IMR-90 (cell line): ENCODE data around the gene GPR153. TPM values are rescaled to one million over a fixed set of nuclear protein-coding genes. Genes with fewer than 3 reads are reported as not detected.

Source experiments
- ATAC-seq: fragments of 200-7000 bp; cut with Tn5 transposase; 2 replicates; pipeline ENCODE4 v1.9.1; 2020; ENCODE audit warnings: low read depth, mild to moderate bottlenecking, moderate library complexity
- BruUV-seq: library from RNA; stranded (reverse); fragments of 400-500 nt; replicated peaks from 2 replicates; lab custom pipeline; 2021; lab: Mats Ljungman, UMichigan
- CTCF ChIA-PET: fragments of 300-600 bp; formaldehyde crosslinking; extraction: SDS; loops from one replicate; lab custom pipeline; 2021; ENCODE audit warnings: antibody characterized with exemption; lab: Yijun Ruan, JAX
- POLR2A ChIA-PET: fragments of 300-600 bp; sonication (Branson Sonifier 250); formaldehyde crosslinking; loops from one replicate; lab custom pipeline; 2022; ENCODE audit warnings: antibody characterized with exemption; ENCODE audit not compliant: unreplicated experiment; lab: Charles Lee
- DNase-seq: peaks from one replicate; pipeline ENCODE4 v3.0.0; 2013
- H2AFZ ChIP-seq: replicated peaks from 2 replicates; pipeline ENCODE3; 2013; ENCODE audit warnings: low read length, mild to moderate bottlenecking; ENCODE audit not compliant: poor library complexity
- H2AK5ac ChIP-seq: 2 replicates; pipeline ENCODE4 v1.6.1; 2013; ENCODE audit warnings: low read depth, low read length, inconsistent platforms
- H2AK9ac ChIP-seq: replicated peaks from 2 replicates; pipeline ENCODE3; 2013; ENCODE audit warnings: mild to moderate bottlenecking, low read depth, low read length, moderate library complexity; ENCODE audit not compliant: poor library complexity
- H2BK120ac ChIP-seq: 2 replicates; pipeline ENCODE4 v1.6.1; 2013; ENCODE audit warnings: low read depth, low read length, inconsistent platforms
- H2BK15ac ChIP-seq: 3 replicates; pipeline ENCODE4 v1.6.1; 2013; ENCODE audit warnings: low read depth, low read length, inconsistent platforms
- H2BK20ac ChIP-seq: 2 replicates; pipeline ENCODE4 v1.6.1; 2013; ENCODE audit warnings: low read depth, mild to moderate bottlenecking, inconsistent platforms, low read length, moderate library complexity
- H2BK5ac ChIP-seq: 2 replicates; pipeline ENCODE4 v1.6.1; 2013; ENCODE audit warnings: mild to moderate bottlenecking, low read depth, low read length, inconsistent platforms; ENCODE audit not compliant: poor library complexity, severe bottlenecking
- H3K14ac ChIP-seq: replicated peaks from 2 replicates; pipeline ENCODE4 v1.6.1; 2013; ENCODE audit warnings: low read depth, low read length, inconsistent platforms
- H3K18ac ChIP-seq: 2 replicates; pipeline ENCODE4 v1.6.1; 2013; ENCODE audit warnings: low read depth, low read length, control low read depth
- H3K23ac ChIP-seq: 2 replicates; pipeline ENCODE4 v1.6.1; 2013; ENCODE audit warnings: low read depth, low read length, inconsistent platforms
- H3K27ac ChIP-seq: 2 replicates; pipeline ENCODE4 v1.5.1; 2013; ENCODE audit warnings: mild to moderate bottlenecking, control low read depth, low read length; ENCODE audit not compliant: insufficient read depth
- H3K27me3 ChIP-seq: 2 replicates; pipeline ENCODE4 v1.6.1; 2013; ENCODE audit warnings: low read length; ENCODE audit not compliant: control insufficient read depth, insufficient read depth
- H3K36me3 ChIP-seq: 2 replicates; pipeline ENCODE4 v1.6.1; 2013; ENCODE audit warnings: low read length, mixed read lengths; ENCODE audit not compliant: control insufficient read depth, insufficient read depth
- H3K4ac ChIP-seq: 2 replicates; pipeline ENCODE4 v1.6.1; 2013; ENCODE audit warnings: low read depth, low read length, inconsistent platforms
- H3K4me1 ChIP-seq: 2 replicates; pipeline ENCODE4 v1.6.1; 2013; ENCODE audit warnings: low read length, mixed read lengths; ENCODE audit not compliant: control insufficient read depth, insufficient read depth
- H3K4me2 ChIP-seq: 2 replicates; pipeline ENCODE4 v1.6.1; 2013; ENCODE audit warnings: low read depth, mild to moderate bottlenecking, control low read depth, low read length, moderate library complexity
- H3K4me3 ChIP-seq: 2 replicates; pipeline ENCODE4 v1.5.1; 2013; ENCODE audit warnings: low read depth, mild to moderate bottlenecking, control low read depth, low read length, moderate library complexity; ENCODE audit not compliant: insufficient read depth
- H3K56ac ChIP-seq: 2 replicates; pipeline ENCODE4 v1.6.1; 2013; ENCODE audit warnings: low read length, inconsistent platforms; ENCODE audit not compliant: insufficient read depth; ENCODE audit errors: extremely low read depth
- H3K79me1 ChIP-seq, 2 experiments: 2 replicates each; pipeline ENCODE4 v1.6.1; 2013; ENCODE audit warnings: low read length in 2 of 2, inconsistent platforms in 1 of 2, low read depth in 1 of 2
- H3K9ac ChIP-seq: 2 replicates; pipeline ENCODE4 v1.6.1; 2013; ENCODE audit warnings: low read depth, low read length, control low read depth
- H3K9me1 ChIP-seq: 2 replicates; pipeline ENCODE4 v1.6.1; 2013; ENCODE audit warnings: low read length, inconsistent platforms; ENCODE audit not compliant: insufficient read depth
- H3K9me3 ChIP-seq: 2 replicates; pipeline ENCODE4 v1.6.1; 2013; ENCODE audit warnings: low read length; ENCODE audit not compliant: control insufficient read depth, insufficient read depth
- H4K20me1 ChIP-seq: 2 replicates; pipeline ENCODE4 v1.6.1; 2013; ENCODE audit warnings: low read length, inconsistent platforms; ENCODE audit not compliant: insufficient read depth
- H4K5ac ChIP-seq: 2 replicates; pipeline ENCODE4 v1.6.1; 2013; ENCODE audit warnings: mild to moderate bottlenecking, low read depth, low read length, control low read depth
- H4K8ac ChIP-seq, 2 experiments: 2 replicates each; pipeline ENCODE4 v1.6.1; 2013; ENCODE audit warnings: low read depth in 2 of 2, low read length in 2 of 2, control low read depth in 1 of 2, inconsistent platforms in 1 of 2
- H4K91ac ChIP-seq: 2 replicates; pipeline ENCODE4 v1.6.1; 2013; ENCODE audit warnings: low read depth, low read length, inconsistent platforms; ENCODE audit not compliant: insufficient read depth
- BHLHE40 ChIP-seq: fragments of 150-350 bp; IDR thresholded peaks from 2 replicates; pipeline ENCODE4 v1.6.1; 2016; ENCODE audit warnings: mild to moderate bottlenecking, low read depth, low read length
- CEBPB ChIP-seq: IDR thresholded peaks from 2 replicates; pipeline ENCODE4 v1.6.1; 2012; ENCODE audit warnings: low read depth, low read length, improper control_type of control experiment
- CHD1 ChIP-seq: IDR thresholded peaks from 2 replicates; pipeline ENCODE4 v1.6.1; 2012; ENCODE audit warnings: low read depth, low read length, improper control_type of control experiment
- CTCF ChIP-seq: conservative IDR thresholded peaks from 2 replicates; pipeline ENCODE4 v1.5.1; 2012; ENCODE audit warnings: mild to moderate bottlenecking, low read depth, low read length, improper control_type of control experiment
- ELK1 ChIP-seq: fragments of 150-350 bp; IDR thresholded peaks from 2 replicates; pipeline ENCODE4 v1.6.1; 2016; ENCODE audit warnings: low read depth, mild to moderate bottlenecking, low read length, moderate library complexity, borderline replicate concordance
- FOS ChIP-seq: fragments of 150-350 bp; IDR thresholded peaks from 2 replicates; pipeline ENCODE4 v1.6.1; 2016; ENCODE audit warnings: low read depth, low read length
- MAFK ChIP-seq: IDR thresholded peaks from 2 replicates; pipeline ENCODE4 v1.6.1; 2012; ENCODE audit warnings: low read depth, low read length, improper control_type of control experiment
- MAZ ChIP-seq: IDR thresholded peaks from 2 replicates; pipeline ENCODE4 v1.6.1; 2012; ENCODE audit warnings: low read depth, mild to moderate bottlenecking, low read length, improper control_type of control experiment, moderate library complexity, borderline replicate concordance
- MXI1 ChIP-seq: IDR thresholded peaks from 2 replicates; pipeline ENCODE4 v1.6.1; 2012; ENCODE audit warnings: low read depth, mild to moderate bottlenecking, low read length, moderate library complexity, borderline replicate concordance
- NFE2L2 ChIP-seq: fragments of 150-350 bp; IDR thresholded peaks from 2 replicates; pipeline ENCODE4 v1.6.1; 2016; ENCODE audit warnings: low read depth, mild to moderate bottlenecking, low read length
- POLR2A ChIP-seq: IDR thresholded peaks from 2 replicates; pipeline ENCODE4 v1.6.1; 2012; ENCODE audit warnings: mild to moderate bottlenecking, low read depth, low read length
- RAD21 ChIP-seq: IDR thresholded peaks from 2 replicates; pipeline ENCODE4 v1.6.1; 2012; ENCODE audit warnings: low read length, improper control_type of control experiment
- RCOR1 ChIP-seq: IDR thresholded peaks from 2 replicates; pipeline ENCODE4 v1.6.1; 2012; ENCODE audit warnings: mild to moderate bottlenecking, low read length, improper control_type of control experiment; ENCODE audit not compliant: insufficient replicate concordance
- SMC3 ChIP-seq: fragments of 150-350 bp; IDR thresholded peaks from 2 replicates; pipeline ENCODE4 v1.6.1; 2016; ENCODE audit warnings: low read depth, mild to moderate bottlenecking, antibody characterized with exemption, low read length, moderate library complexity
- USF2 ChIP-seq: fragments of 150-350 bp; IDR thresholded peaks from 2 replicates; pipeline ENCODE4 v1.6.1; 2017; ENCODE audit warnings: mild to moderate bottlenecking, antibody characterized with exemption, low read length, low read depth
- WGBS, 2 experiments: methylation state at CpG; one replicate each; pipeline versions ENCODE4 v1.1.5 to v1.1.7; 2013; ENCODE audit warnings: missing lambda C conversion rate in 2 of 2; ENCODE audit not compliant: insufficient read length in 1 of 2; ENCODE audit errors: extremely low coverage in 2 of 2; 5-methylcytosine and 5-hydroxymethylcytosine counted together
- dilution Hi-C: fragments of 300-500 bp; cut with HindIII; formaldehyde crosslinking; loops from one replicate; pipeline ENCODE4 v1.14.3; 2018; ENCODE audit warnings: low sequenced_read_pairs; ENCODE audit not compliant: unreplicated experiment
- in situ Hi-C: fragments of 300-500 bp; cut with MboI; formaldehyde crosslinking; loops from 3 replicates; pipeline ENCODE4 v1.14.3; 2019; ENCODE audit warnings: low sequenced_read_pairs, inconsistent platforms, mixed read lengths
- intact Hi-C: fragments of 100-400 bp; cut with micrococcal nuclease; formaldehyde crosslinking; loops from 2 replicates; pipeline ENCODE4 v1.10.0; 2022
- polyA plus RNA-seq, 3 experiments: library from polyadenylated mRNA; depleted of rRNA; stranded (reverse); fragments of >200 nt; gene quantifications; 2 replicates each; pipeline ENCODE4 v1.2.3, GENCODE V29; 2012; ENCODE audit warnings: low replicate concordance in 1 of 3
- total RNA-seq: library from RNA; depleted of rRNA; stranded (reverse); fragments of >200 nt; gene quantifications from 2 replicates; pipeline ENCODE4 v1.2.3, GENCODE V29; 2012

Gene GPR153
- total and polyA plus RNA-seq, 2 of the 4 experiments (the other 2 are of a cell fraction) = 1.8 to 5.2 TPM

- in situ Hi-C loops = no loop called here
- DNase-seq = no peak
- H4K91ac ChIP-seq = no peak overlapping the region
- no peak overlapping the region for H3K9ac ChIP-seq
- H3K4ac ChIP-seq = no peak overlapping the region
- no peak overlapping the region for H3K14ac ChIP-seq
- H2AK9ac ChIP-seq = no peak overlapping the region
- no TSS peak for BruUV-seq
- CTCF ChIA-PET = no interaction called here
- H3K18ac ChIP-seq = no peak overlapping the region
- dilution Hi-C loops = no loop called here
- no peaks in the 10 kb centered on the region; the same call in 1 of the 2 replicates for H4K20me1 ChIP-seq
- no peak overlapping the region for H4K8ac ChIP-seq
- no peak overlapping the region for H3K56ac ChIP-seq
- no peak overlapping the region for H3K4me2 ChIP-seq
- no peaks in the 10 kb centered on the region; the same call in 1 of the 2 replicates for H3K27me3 ChIP-seq
- H3K36me3 ChIP-seq = no peaks in the 10 kb centered on the region
- no peak overlapping the region for H2BK120ac ChIP-seq
- H3K4me1 ChIP-seq = peaks cover 5% of the 10 kb centered on the region; the same call in 1 of the 2 replicates
- POLR2A ChIA-PET = no interaction called here
- H3K9me3 ChIP-seq = no peaks in the 10 kb centered on the region
- no peak overlapping the region for H2AFZ ChIP-seq
- no peak overlapping the region for H2BK20ac ChIP-seq
- no peak overlapping the region for H4K5ac ChIP-seq
- 93% methylated on average over 5 of the region's 29 CpGs; no CpG with 5 or more reads in 1 of the 2 experiments for WGBS, 2 experiments
- H3K4me3 ChIP-seq = no peak overlapping the region
- no peak overlapping the region for H2AK5ac ChIP-seq
- H2BK5ac ChIP-seq = no peak overlapping the region
- no peak overlapping the region for H3K27ac ChIP-seq
- intact Hi-C loops = no loop called here
- H3K79me1 ChIP-seq = no peaks in the 10 kb centered on the region
- no peaks in the 10 kb centered on the region for H3K9me1 ChIP-seq
- no peak overlapping the region for H3K23ac ChIP-seq
- H2BK15ac ChIP-seq = no peak overlapping the region
- no peak for ATAC-seq
- TF ChIP-seq RAD21 (no peak), FOS (no peak), MXI1 (no peak), MAFK (no peak), NFE2L2 (no peak), CTCF (no peak), POLR2A (no peak), CHD1 (no peak), USF2 (no peak), RCOR1 (no peak), MAZ (no peak), CEBPB (no peak), BHLHE40 (no peak), ELK1 (no peak), SMC3 (no peak)
Measured at GRCh38 chr1:6210591-6211355, 50.1 kb downstream of the GPR153 start.
